ENCODE results near the gene NISCH.

NISCH gene

GRCh38 chr3:52447512-52448355, 7.7 kb upstream of the NISCH start:
- DNase-seq (ENCODE audit: low spot score): no peak

- DNase-seq (ENCODE audit: low spot score): no peak
Measured at GRCh38 chr3:52450489-52451236, 4.7 kb upstream of the NISCH start.

GRCh38 chr3:52451237-52452083, 3.9 kb upstream of the NISCH start:
- no peak for DNase-seq (ENCODE audit: low spot score)

- DNase-seq (ENCODE audit: low spot score): no peak
Measured at GRCh38 chr3:52452126-52452525, 3.3 kb upstream of the NISCH start.

GRCh38 chr3:52452570-52453221, 2.7 kb upstream of the NISCH start:
- no peak for DNase-seq (ENCODE audit: low spot score)

- DNase-seq (ENCODE audit: low spot score): no peak
Measured at GRCh38 chr3:52453496-52454249, 1.7 kb upstream of the NISCH start, which contains the start of gene TNNC1. TNNC1 (minus strand) TSS chr3:52454041; CDS start chr3:52454015, 26 bp downstream.

GRCh38 chr3:52454250-52454937, 1.0 kb upstream of the NISCH start:
- DNase-seq (ENCODE audit: low spot score): no peak

- no peak for DNase-seq (ENCODE audit: low spot score)
Measured at GRCh38 chr3:52454938-52455282, 494 bp upstream of the NISCH start.

GRCh38 chr3:52456169-52456799, 880 bp downstream of the NISCH start:
- no peak for DNase-seq (ENCODE audit: low spot score)

- DNase-seq (ENCODE audit: low spot score): no peak
Measured at GRCh38 chr3:52456800-52457183, 1.4 kb downstream of the NISCH start.

GRCh38 chr3:52458031-52458760, 2.8 kb downstream of the NISCH start:
- DNase-seq (ENCODE audit: low spot score): no peak

GRCh38 chr3:52458770-52459545, 3.6 kb downstream of the NISCH start:
- DNase-seq (ENCODE audit: low spot score): no peak

GRCh38 chr3:52461874-52462273, 6.5 kb downstream of the NISCH start:
- DNase-seq (ENCODE audit: low spot score): no peak

GRCh38 chr3:52463416-52463815, 8.0 kb downstream of the NISCH start:
- DNase-seq (ENCODE audit: low spot score): no peak

- no peak for DNase-seq (ENCODE audit: low spot score)
Measured at GRCh38 chr3:52468336-52468735, 12.9 kb downstream of the NISCH start.

- no peak for DNase-seq (ENCODE audit: low spot score)
Measured at GRCh38 chr3:52469001-52469400, 13.6 kb downstream of the NISCH start.

- DNase-seq (ENCODE audit: low spot score): no peak
Measured at GRCh38 chr3:52470920-52471319, 15.5 kb downstream of the NISCH start.

Measured in pons (tissue), 1 donor.